SK-N-MC (cell line): ENCODE measurements around the gene MTHFD1.

ENCODE experiments used
- EZH2 ChIP-seq: fragments of 200-600 bp; sonication (generic); IDR thresholded peaks from one replicate; pipeline ENCODE4 v1.6.1; 2017; ENCODE audit warnings: antibody characterized with exemption
- POLR2AphosphoS5 ChIP-seq: IDR thresholded peaks from 2 replicates; pipeline ENCODE4 v1.6.1; 2012; ENCODE audit warnings: mild to moderate bottlenecking, low read depth, low read length, borderline replicate concordance

- no peak for TF ChIP-seq EZH2
- no peak for TF ChIP-seq POLR2AphosphoS5
Measured at GRCh38 chr14:64467566-64467965, 79.4 kb downstream of the MTHFD1 start.
